ENCODE measurements around the gene GPRIN2. TPM values are rescaled to one million over a fixed set of nuclear protein-coding genes. Genes with fewer than 3 reads are reported as not detected.
A peak's percentile ranks its signal among the peaks of the same experiment; 100 is the strongest.

The GPRIN2 gene
- total and polyA plus RNA-seq, 4 experiments from 2014 or later: not detected

DNA sequence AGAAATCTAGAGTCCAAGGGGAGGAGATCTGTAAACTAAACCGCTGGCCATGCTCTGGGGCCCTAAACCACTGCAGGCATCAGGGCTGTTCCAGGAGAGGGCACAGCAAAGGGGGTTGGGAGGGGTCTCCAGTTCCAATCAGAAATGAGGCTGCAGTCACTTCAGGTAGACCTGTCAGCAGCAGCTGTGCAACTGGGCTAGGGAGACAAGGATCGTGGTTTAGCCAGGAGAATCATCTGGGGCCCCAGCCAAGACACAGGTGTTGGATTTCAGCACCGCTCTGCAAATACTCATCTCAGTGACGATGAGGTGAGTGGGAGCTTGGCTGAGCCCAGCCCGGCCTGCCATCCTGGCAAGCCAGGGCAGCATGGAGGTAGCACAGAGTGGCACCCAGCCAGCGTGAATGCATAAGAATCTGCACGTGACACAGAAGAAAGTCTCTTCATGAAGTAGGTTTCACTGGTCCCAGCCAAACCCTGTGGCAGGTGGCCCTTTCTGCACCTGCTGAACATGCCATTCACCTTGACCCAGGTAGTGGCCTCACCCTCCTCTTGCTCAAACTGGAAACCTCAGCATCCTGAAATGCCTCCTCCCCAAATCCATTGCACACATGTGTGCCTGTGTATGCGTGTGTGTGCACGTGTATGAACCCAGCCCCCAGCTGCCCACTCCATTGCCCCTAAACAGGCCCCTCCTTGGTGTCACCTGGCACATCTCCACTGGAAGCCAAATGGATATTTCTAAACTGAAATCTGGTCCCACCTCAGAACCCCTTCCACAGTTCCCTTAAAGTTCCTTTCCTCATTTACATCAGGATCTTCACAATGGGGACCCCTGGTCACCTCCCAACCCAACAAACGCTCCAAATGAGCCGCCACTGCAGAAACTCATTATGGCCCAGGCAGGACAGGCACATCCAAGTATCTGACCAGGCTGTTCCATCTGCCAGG, 9.6 kb downstream of the GPRIN2 start:
- H3K27ac ChIP-seq (ENCODE audit: low read depth, low read length): no peak overlapping the region
- Mint-ChIP-seq H3K36me3 (no peaks in the 10 kb centered on the region), H3K27me3 (peaks cover 6 to 18% of the 10 kb centered on the region in 2 donors), H3K4me3 (no peak overlapping the region), H3K9me3 (no peaks in the 10 kb centered on the region), H3K27ac (no peak overlapping the region), H3K4me1 (peaks cover 0 to 3% (median 1%) of the 10 kb centered on the region in 4 donors)
- peak in 1 of 5 donors; percentile 30 for DNase-seq
- no peaks in the 10 kb centered on the region for H3K9me3 ChIP-seq (ENCODE audit: control insufficient read depth in 1 of 2, low read length in 2 of 2)
- intact Hi-C loops (cut with micrococcal nuclease): no loop called here
- H3K27me3 ChIP-seq (ENCODE audit: insufficient read depth, low read length): peaks cover 4% of the 10 kb centered on the region
- H3K4me3 ChIP-seq (ENCODE audit: low read length in 2 of 2): no peak overlapping the region
- H3K36me3 ChIP-seq (ENCODE audit: insufficient read depth, low read length): no peaks in the 10 kb centered on the region
- no peaks in the 10 kb centered on the region for H3K4me1 ChIP-seq (ENCODE audit: insufficient read depth, low read length)
- ChIA-PET POLR2A (ENCODE audit: partially characterized antibody) (no interaction called here), CTCF (ENCODE audit: partially characterized antibody) (no interaction called here)

DNA sequence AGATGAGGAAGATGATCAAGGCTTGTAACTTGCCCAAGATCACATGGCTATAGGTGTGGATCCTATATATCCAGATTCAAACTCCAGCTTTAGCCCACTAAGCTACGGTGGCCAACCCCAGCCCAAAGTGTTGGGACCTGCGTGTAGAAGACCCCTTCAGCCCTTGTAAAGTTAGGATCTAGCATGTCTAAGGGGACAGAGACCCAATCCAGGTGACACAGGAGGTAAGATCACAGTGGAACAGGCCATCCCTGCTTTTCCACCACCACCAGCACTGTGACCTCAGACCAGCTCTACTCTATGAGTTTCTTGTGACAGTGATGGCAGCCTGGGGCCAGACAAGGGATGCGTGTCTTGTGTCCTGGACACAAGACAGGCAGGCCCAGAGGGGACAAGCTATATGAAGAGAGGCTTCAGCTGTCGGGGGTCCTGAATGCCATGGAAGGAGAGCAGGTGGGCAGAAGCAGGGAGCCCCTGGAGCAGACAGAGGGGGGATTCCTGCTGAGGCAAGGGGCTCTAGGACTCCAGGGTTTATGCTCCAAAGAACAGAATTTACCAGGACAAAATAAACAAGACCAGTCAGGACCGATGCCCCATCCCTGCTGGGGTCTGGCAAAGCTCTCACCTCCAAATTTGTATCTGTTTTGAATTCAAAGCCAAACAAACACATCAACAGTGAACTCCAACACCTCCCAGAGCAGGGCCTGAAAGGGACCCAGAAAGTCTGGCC, 10.4 kb downstream of the GPRIN2 start:
- intact Hi-C loops (cut with micrococcal nuclease): no loop called here
- ChIA-PET CTCF (ENCODE audit: partially characterized antibody) (no interaction called here), POLR2A (ENCODE audit: partially characterized antibody) (no interaction called here)
- Histone ChIP-seq H3K9me3 (ENCODE audit: control insufficient read depth in 1 of 2, low read length in 2 of 2) (no peaks in the 10 kb centered on the region), H3K27me3 (ENCODE audit: insufficient read depth, low read length) (peaks cover 4% of the 10 kb centered on the region), H3K4me3 (ENCODE audit: low read length in 2 of 2) (no peak overlapping the region), H3K4me1 (ENCODE audit: insufficient read depth, low read length) (no peaks in the 10 kb centered on the region), H3K27ac (ENCODE audit: low read depth, low read length) (no peak overlapping the region), H3K36me3 (ENCODE audit: insufficient read depth, low read length) (no peaks in the 10 kb centered on the region)
- H3K27me3 Mint-ChIP-seq: peaks cover 6 to 19% of the 10 kb centered on the region in 2 donors
- H3K36me3 Mint-ChIP-seq: no peaks in the 10 kb centered on the region
- DNase-seq: peak in 1 of 5 donors; percentile 36
- no peaks in the 10 kb centered on the region for H3K9me3 Mint-ChIP-seq
- no peak overlapping the region for H3K4me3 Mint-ChIP-seq
- no peak overlapping the region for H3K27ac Mint-ChIP-seq
- H3K4me1 Mint-ChIP-seq: peaks cover 0 to 3% (median 1%) of the 10 kb centered on the region in 4 donors

GRCh38 chr10:46544989-46545791, 11.3 kb downstream of the GPRIN2 start:
- H3K27me3 ChIP-seq (ENCODE audit: insufficient read depth, low read length): peaks cover 4% of the 10 kb centered on the region
- POLR2A ChIA-PET (ENCODE audit: partially characterized antibody): no interaction called here
- peaks cover 0 to 3% (median 0%) of the 10 kb centered on the region in 8 donors for H3K9me3 Mint-ChIP-seq
- intact Hi-C loops (cut with micrococcal nuclease): no loop called here
- peaks cover 14 to 25% of the 10 kb centered on the region in 2 donors for H3K27me3 Mint-ChIP-seq
- H3K4me3 Mint-ChIP-seq: no peak overlapping the region
- no peaks in the 10 kb centered on the region for H3K36me3 Mint-ChIP-seq
- no peak overlapping the region for H3K4me3 ChIP-seq (ENCODE audit: low read length in 2 of 2)
- no peaks in the 10 kb centered on the region for H3K9me3 ChIP-seq (ENCODE audit: control insufficient read depth in 1 of 2, low read length in 2 of 2)
- no peaks in the 10 kb centered on the region for H3K4me1 ChIP-seq (ENCODE audit: insufficient read depth, low read length)
- H3K36me3 ChIP-seq (ENCODE audit: insufficient read depth, low read length): no peaks in the 10 kb centered on the region
- CTCF ChIA-PET (ENCODE audit: partially characterized antibody): interaction anchor here (1.2 kb wide), 1 partner anchor 15 kb away, joined by 3 read pairs; no protein-coding TSS in a partner anchor
- peak in 1 of 5 donors; percentile 15 for DNase-seq
- H3K27ac Mint-ChIP-seq: no peak overlapping the region
- H3K27ac ChIP-seq (ENCODE audit: low read depth, low read length): no peak overlapping the region
- peaks cover 1 to 10% (median 6%) of the 10 kb centered on the region in 4 donors for H3K4me1 Mint-ChIP-seq

GRCh38 chr10:46543466-46544377, 12.7 kb downstream of the GPRIN2 start:
- DNase-seq: peak in 1 of 5 donors; percentile 33
- intact Hi-C loops (cut with micrococcal nuclease): no loop called here
- H3K27ac ChIP-seq (ENCODE audit: low read depth, low read length): no peak overlapping the region
- H3K27me3 Mint-ChIP-seq: peaks cover 23 to 36% of the 10 kb centered on the region in 2 donors
- no peaks in the 10 kb centered on the region for H3K4me1 ChIP-seq (ENCODE audit: insufficient read depth, low read length)
- no peaks in the 10 kb centered on the region for H3K36me3 Mint-ChIP-seq
- no peaks in the 10 kb centered on the region for H3K9me3 ChIP-seq (ENCODE audit: control insufficient read depth in 1 of 2, low read length in 2 of 2)
- H3K4me3 Mint-ChIP-seq: no peak overlapping the region
- H3K4me1 Mint-ChIP-seq: peaks cover 1 to 13% (median 6%) of the 10 kb centered on the region in 4 donors
- no peak overlapping the region for H3K4me3 ChIP-seq (ENCODE audit: low read length in 2 of 2)
- peaks cover 7% of the 10 kb centered on the region for H3K27me3 ChIP-seq (ENCODE audit: insufficient read depth, low read length)
- POLR2A ChIA-PET (ENCODE audit: partially characterized antibody): no interaction called here
- H3K36me3 ChIP-seq (ENCODE audit: insufficient read depth, low read length): no peaks in the 10 kb centered on the region
- CTCF ChIA-PET (ENCODE audit: partially characterized antibody): no interaction called here
- peaks cover 0 to 3% (median 0%) of the 10 kb centered on the region in 8 donors for H3K9me3 Mint-ChIP-seq
- H3K27ac Mint-ChIP-seq: no peak overlapping the region

DNA sequence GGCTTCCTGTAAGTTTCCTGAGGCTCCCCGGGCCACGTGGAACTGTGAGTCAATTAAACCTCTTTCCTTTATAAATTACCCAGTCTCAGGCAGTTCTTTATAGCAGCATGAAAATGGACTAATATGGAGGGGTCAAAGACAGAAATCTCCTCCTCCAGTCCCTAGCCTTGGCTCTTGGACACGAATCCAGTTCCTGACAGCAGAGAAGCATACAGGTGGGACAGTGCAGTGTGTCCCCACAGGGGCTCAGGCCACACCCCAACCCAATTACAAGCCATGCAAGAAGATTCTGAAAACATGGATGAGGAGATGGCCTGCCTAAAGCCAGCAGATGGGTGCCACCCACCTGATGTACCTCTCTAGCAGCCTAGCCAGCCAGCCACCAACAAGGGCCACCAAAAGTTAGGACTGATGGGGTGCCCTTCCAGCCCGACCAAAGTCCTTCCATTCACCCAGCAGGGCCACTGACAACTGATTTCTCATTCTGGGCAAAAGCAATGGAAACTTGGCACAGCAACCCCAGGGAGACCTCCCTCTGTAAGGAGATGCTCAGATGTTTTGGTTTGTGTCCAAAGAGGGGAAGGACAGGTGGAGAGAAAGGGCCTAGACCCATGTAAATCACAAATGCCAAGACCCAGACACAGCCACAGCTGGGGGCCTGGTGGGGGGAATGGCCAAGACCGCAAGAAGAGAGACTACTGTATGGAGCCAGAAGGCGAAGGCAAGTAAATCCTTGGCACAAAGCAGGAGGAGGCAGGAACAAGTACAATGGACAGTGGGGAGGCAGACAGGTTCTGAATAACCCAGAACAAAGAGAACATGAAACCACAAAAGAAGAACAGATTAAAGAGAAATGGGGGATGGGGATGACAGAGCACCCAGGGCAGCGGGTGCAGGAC, 13.6 kb downstream of the GPRIN2 start:
- Histone ChIP-seq H3K27ac (ENCODE audit: low read depth, low read length) (no peak overlapping the region), H3K27me3 (ENCODE audit: insufficient read depth, low read length) (peaks cover 7% of the 10 kb centered on the region), H3K36me3 (ENCODE audit: insufficient read depth, low read length) (no peaks in the 10 kb centered on the region), H3K9me3 (ENCODE audit: control insufficient read depth in 1 of 2, low read length in 2 of 2) (no peaks in the 10 kb centered on the region), H3K4me1 (ENCODE audit: insufficient read depth, low read length) (no peaks in the 10 kb centered on the region), H3K4me3 (ENCODE audit: low read length in 2 of 2) (no peak overlapping the region)
- Mint-ChIP-seq H3K27me3 (peaks cover 29 to 38% of the 10 kb centered on the region in 2 donors), H3K36me3 (no peaks in the 10 kb centered on the region), H3K4me3 (peak overlapping the region in 1 of 8 donors; percentile 33), H3K4me1 (peaks cover 1 to 13% (median 6%) of the 10 kb centered on the region in 4 donors), H3K27ac (no peak overlapping the region), H3K9me3 (peaks cover 0 to 3% (median 0%) of the 10 kb centered on the region in 8 donors)
- POLR2A ChIA-PET (ENCODE audit: partially characterized antibody): no interaction called here
- CTCF ChIA-PET (ENCODE audit: partially characterized antibody): no interaction called here
- intact Hi-C loops (cut with micrococcal nuclease): no loop called here
- DNase-seq: peak in 1 of 5 donors; percentile 34

Measured in CD4-positive, alpha-beta memory T cell (primary cell).